CD14-positive monocyte (primary cell): ENCODE measurements around the gene MUC5B. TPM values are rescaled to one million over a fixed set of nuclear protein-coding genes. Genes with fewer than 3 reads are reported as not detected.

Source experiments
- DNase-seq, 3 donors: peaks; one replicate each; pipeline ENCODE4 v3.0.0-alpha.2; 2011 to 2022
- H2AFZ ChIP-seq: 2 replicates; pipeline ENCODE4 v1.6.0; 2012; ENCODE audit warnings: mild to moderate bottlenecking, low read depth, low read length, inconsistent platforms; ENCODE audit not compliant: insufficient read depth, poor library complexity, severe bottlenecking
- H3K27ac ChIP-seq, 2 donors: 1 replicate in 1 of 2; 2 replicates in 1 of 2; pipeline ENCODE4 v1.5.1; 2012 to 2013; ENCODE audit warnings: low read length in 2 of 2, control low read depth in 1 of 2, inconsistent platforms in 1 of 2, low read depth in 1 of 2, mild to moderate bottlenecking in 1 of 2
- H3K27me3 ChIP-seq, 2 donors: one replicate each; pipeline versions ENCODE4 v1.6.0 to v1.6.1; 2011 to 2013; ENCODE audit warnings: low read length in 2 of 2; ENCODE audit not compliant: control insufficient read depth in 2 of 2, insufficient read depth in 2 of 2
- H3K36me3 ChIP-seq, 2 donors: replicated peaks in 1 of 2; 1 replicate in 1 of 2; 2 replicates in 1 of 2; pipeline versions ENCODE4 v1.5.1 to v1.6.1; 2012 to 2013; ENCODE audit warnings: low read length in 2 of 2, control low read depth in 1 of 2, inconsistent platforms in 1 of 2, mild to moderate bottlenecking in 1 of 2; ENCODE audit not compliant: insufficient read depth in 2 of 2, control insufficient read depth in 1 of 2
- H3K4me1 ChIP-seq, 2 donors: 1 replicate in 1 of 2; 2 replicates in 1 of 2; pipeline versions ENCODE4 v1.5.1 to v1.6.1; 2012 to 2013; ENCODE audit warnings: low read length in 2 of 2, control low read depth in 1 of 2, inconsistent platforms in 1 of 2, mild to moderate bottlenecking in 1 of 2, moderate library complexity in 1 of 2; ENCODE audit not compliant: insufficient read depth in 2 of 2, control insufficient read depth in 1 of 2
- H3K4me2 ChIP-seq: replicated peaks from 2 replicates; pipeline ENCODE3; 2012; ENCODE audit warnings: low read length, moderate library complexity, mild to moderate bottlenecking; ENCODE audit not compliant: poor library complexity, severe bottlenecking; ENCODE audit errors: extremely low read depth
- H3K4me3 ChIP-seq, 3 experiments: fragments of 200-600 bp in 1 of 3; sonication (generic) in 1 of 3; replicated peaks in 1 of 3; 1 replicate in 2 of 3; 2 replicates in 1 of 3; pipeline ENCODE4 v1.5.1; 2011 to 2013; ENCODE audit warnings: low read length in 3 of 3, mild to moderate bottlenecking in 3 of 3, control low read depth in 2 of 3, low read depth in 2 of 3, inconsistent platforms in 1 of 3, moderate library complexity in 1 of 3
- H3K79me2 ChIP-seq: 2 replicates; pipeline ENCODE4 v1.6.0; 2012; ENCODE audit warnings: mild to moderate bottlenecking, control low read depth, inconsistent platforms, low read length, moderate library complexity; ENCODE audit not compliant: insufficient read depth
- H3K9ac ChIP-seq: 2 replicates; pipeline ENCODE4 v1.6.0; 2017; ENCODE audit warnings: low read length, mild to moderate bottlenecking; ENCODE audit not compliant: insufficient read depth, poor library complexity, severe bottlenecking
- H3K9me3 ChIP-seq, 2 donors: replicated peaks in 1 of 2; 1 replicate in 1 of 2; 2 replicates in 1 of 2; pipeline versions ENCODE4 v1.5.1 to v1.6.1; 2012 to 2013; ENCODE audit warnings: low read length in 2 of 2, control low read depth in 1 of 2; ENCODE audit not compliant: control insufficient read depth in 1 of 2, insufficient read depth in 1 of 2
- H4K20me1 ChIP-seq: 2 replicates; pipeline ENCODE4 v1.6.0; 2012; ENCODE audit warnings: mild to moderate bottlenecking, low read length, control low read depth, moderate library complexity; ENCODE audit not compliant: insufficient read depth
- H3K27ac Mint-ChIP-seq, 7 donors: one replicate each; pipeline ENCODE4 v1.8.0; 2020; ENCODE audit warnings: mild to moderate bottlenecking in 7 of 7, mixed read lengths in 7 of 7, moderate library complexity in 6 of 7, inconsistent platforms in 2 of 7
- H3K27me3 Mint-ChIP-seq, 3 donors: one replicate each; pipeline ENCODE4 v1.8.0; 2021 to 2022; ENCODE audit warnings: low read depth in 3 of 3, mild to moderate bottlenecking in 3 of 3, mixed read lengths in 3 of 3, moderate library complexity in 3 of 3, inconsistent platforms in 1 of 3
- H3K36me3 Mint-ChIP-seq, 2 donors: one replicate each; pipeline ENCODE4 v1.8.0; 2020; ENCODE audit warnings: mixed read lengths in 2 of 2, inconsistent platforms in 1 of 2, mild to moderate bottlenecking in 1 of 2
- H3K4me1 Mint-ChIP-seq: one replicate; pipeline ENCODE4 v1.8.0; 2020; ENCODE audit warnings: mild to moderate bottlenecking, mixed read lengths
- H3K4me3 Mint-ChIP-seq, 2 donors: one replicate each; pipeline ENCODE4 v1.8.0; 2020; ENCODE audit warnings: mild to moderate bottlenecking in 2 of 2, mixed read lengths in 2 of 2, moderate library complexity in 1 of 2
- H3K9me3 Mint-ChIP-seq, 7 donors: one replicate each; pipeline ENCODE4 v1.8.0; 2020 to 2022; ENCODE audit warnings: mixed read lengths in 7 of 7, mild to moderate bottlenecking in 6 of 7, moderate library complexity in 6 of 7, inconsistent platforms in 2 of 7
- CTCF ChIP-seq: fragments of 200-600 bp; IDR thresholded peaks from one replicate; pipeline ENCODE4 v1.8.0; 2022; ENCODE audit warnings: antibody characterized with exemption, mild to moderate bottlenecking
- WGBS: methylation state at CpG from one replicate; pipeline ENCODE4 v1.1.5; 2013; ENCODE audit warnings: missing lambda C conversion rate; ENCODE audit not compliant: insufficient coverage; 5-methylcytosine and 5-hydroxymethylcytosine counted together
- intact Hi-C, 2 donors: fragments of 100-400 bp; cut with micrococcal nuclease; formaldehyde crosslinking; loops; one replicate each; pipeline versions ENCODE4 v1.15.0 to v1.15.1; 2023
- polyA plus RNA-seq, 3 donors: library from polyadenylated mRNA; depleted of rRNA in 1 of 3; unstranded in 2 of 3; stranded (reverse) in 1 of 3; fragments of 300-500 nt in 2 of 3; fragments of >200 nt in 1 of 3; fragmentation: Illumina TruSeq in 2 of 3; gene quantifications; 1 replicate in 2 of 3; 2 replicates in 1 of 3; pipeline ENCODE4 v1.2.3, GENCODE V29; 2012 to 2021

Gene MUC5B
- polyA plus RNA-seq, 3 donors, result not detected

GRCh38 chr11:1219834-1220815 lies 2.7 kb upstream of the MUC5B start:
- Histone ChIP-seq H3K9ac (no peak overlapping the region), H3K4me2 (no peak overlapping the region), H3K9me3 (no peaks in the 10 kb centered on the region), H3K27ac (no peak overlapping the region), H3K4me1 (no peaks in the 10 kb centered on the region), H2AFZ (no peak overlapping the region), H3K79me2 (no peaks in the 10 kb centered on the region), H3K27me3 (no peaks in the 10 kb centered on the region), H3K4me3 (no peak overlapping the region), H4K20me1 (no peaks in the 10 kb centered on the region), H3K36me3 (no peaks in the 10 kb centered on the region)
- DNase-seq, result no peak
- Mint-ChIP-seq H3K27me3 (peaks cover 1 to 10% (median 8%) of the 10 kb centered on the region in 3 donors), H3K36me3 (no peaks in the 10 kb centered on the region), H3K9me3 (peaks cover 0 to 2% (median 0%) of the 10 kb centered on the region in 7 donors), H3K4me1 (no peaks in the 10 kb centered on the region), H3K27ac (no peak overlapping the region), H3K4me3 (no peak overlapping the region)
- intact Hi-C loops, result no loop called here
- TF ChIP-seq CTCF, result no peak
- WGBS, result 65% methylated on average over 47 of the region's 48 CpGs

- no peaks in the 10 kb centered on the region for H4K20me1 ChIP-seq
- H3K27ac Mint-ChIP-seq, result no peak overlapping the region
- no peak overlapping the region for H3K27ac ChIP-seq
- no peaks in the 10 kb centered on the region for H3K9me3 ChIP-seq
- no peak for TF ChIP-seq CTCF
- H3K9me3 Mint-ChIP-seq, result peaks cover 0 to 2% (median 0%) of the 10 kb centered on the region in 7 donors
- H3K4me3 Mint-ChIP-seq, result no peak overlapping the region
- H3K27me3 ChIP-seq, result no peaks in the 10 kb centered on the region
- H3K36me3 ChIP-seq, result no peaks in the 10 kb centered on the region
- H3K4me1 ChIP-seq, result no peaks in the 10 kb centered on the region
- no peaks in the 10 kb centered on the region for H3K79me2 ChIP-seq
- no peak overlapping the region for H3K9ac ChIP-seq
- peaks cover 6 to 10% (median 8%) of the 10 kb centered on the region in 3 donors for H3K27me3 Mint-ChIP-seq
- H3K4me3 ChIP-seq, result no peak overlapping the region
- WGBS, result 66% methylated on average over 25 of the region's 28 CpGs
- H2AFZ ChIP-seq, result no peak overlapping the region
- no peak overlapping the region for H3K4me2 ChIP-seq
- no peak for DNase-seq
- H3K36me3 Mint-ChIP-seq, result no peaks in the 10 kb centered on the region
- intact Hi-C loops, result no loop called here
- no peaks in the 10 kb centered on the region for H3K4me1 Mint-ChIP-seq
These were observed 1.7 kb upstream of the MUC5B start for GRCh38 chr11:1220941-1221721.
